Stomach (tissue), 9 donors: ENCODE data around the gene LIM2. TPM values are rescaled to one million over a fixed set of nuclear protein-coding genes. Genes with fewer than 3 reads are reported as not detected.

Experiments used
- DNase-seq, 2 donors: peaks; one replicate each; pipeline versions ENCODE4 v3.0.0 to v3.0.0-alpha.2; 2013 to 2019
- H3K27ac ChIP-seq, 5 donors: fragments of 200-600 bp in 4 of 5; sonication (generic) in 4 of 5; one replicate each; pipeline ENCODE4 v1.5.1; 2013 to 2019; ENCODE audit warnings: mild to moderate bottlenecking in 1 of 5, moderate library complexity in 1 of 5
- H3K27me3 ChIP-seq, 3 donors: fragments of 200-600 bp; sonication (generic); one replicate each; pipeline ENCODE4 v1.5.1; 2017 to 2019; ENCODE audit warnings: mixed run types in 1 of 3
- H3K36me3 ChIP-seq, 4 donors: fragments of 200-600 bp; sonication (generic); 1 replicate in 3 of 4; 2 replicates in 1 of 4; pipeline ENCODE4 v1.5.1; 2016 to 2019
- H3K4me1 ChIP-seq, 4 donors: fragments of 200-600 bp; sonication (generic); one replicate each; pipeline ENCODE4 v1.5.1; 2016 to 2019
- H3K4me3 ChIP-seq, 4 donors: fragments of 200-600 bp; sonication (generic) in 3 of 4; one replicate each; pipeline ENCODE4 v1.5.1; 2016 to 2019; ENCODE audit warnings: mild to moderate bottlenecking in 1 of 4
- H3K9me3 ChIP-seq, 4 donors: fragments of 200-600 bp; sonication (generic); one replicate each; pipeline ENCODE4 v1.5.1; 2016 to 2019
- CTCF ChIP-seq, 7 experiments: fragments of 450-650 bp in 4 of 7; fragments of 200-600 bp in 3 of 7; sonication (generic) in 3 of 7; IDR thresholded peaks; one replicate each; pipeline ENCODE4 v1.5.1; 2016 to 2019; ENCODE audit warnings: antibody characterized with exemption in 7 of 7, control low read depth in 2 of 7, mild to moderate bottlenecking in 1 of 7
- EP300 ChIP-seq: sonication (generic); formaldehyde crosslinking; IDR thresholded peaks from one replicate; pipeline ENCODE4 v1.6.1; 2017; ENCODE audit warnings: antibody characterized with exemption
- POLR2A ChIP-seq, 4 donors: fragments of 450-650 bp; IDR thresholded peaks; one replicate each; pipeline ENCODE4 v1.6.1; 2016; ENCODE audit warnings: antibody characterized with exemption in 4 of 4, control low read depth in 2 of 4, mild to moderate bottlenecking in 1 of 4, moderate library complexity in 1 of 4
- POLR2AphosphoS5 ChIP-seq, 3 donors: sonication (generic); formaldehyde crosslinking; IDR thresholded peaks; one replicate each; pipeline ENCODE4 v1.6.1; 2016; ENCODE audit warnings: antibody characterized with exemption in 3 of 3
- WGBS, 5 donors: extraction: QIAGEN DNeasy Blood & Tissue Kit in 3 of 5; methylation state at CpG; one replicate each; pipeline versions ENCODE4 v1.1.5 to v1.1.7; 2013 to 2018; 5-methylcytosine and 5-hydroxymethylcytosine counted together
- intact Hi-C: fragments of 100-400 bp; cut with DNase I; formaldehyde crosslinking; loops from one replicate; pipeline ENCODE4 v1.15.1; 2023; ENCODE audit warnings: low total_unique reads
- polyA plus RNA-seq, 3 donors: library from polyadenylated mRNA; stranded (reverse); fragments of 200-250 nt; gene quantifications; one replicate each; pipeline ENCODE4 v1.2.3, GENCODE V29; 2013
- total RNA-seq, 5 donors: library from RNA; depleted of rRNA; stranded (reverse); fragments of >200 nt; gene quantifications; one replicate each; pipeline versions ENCODE4 v1.1.0 to v1.2.3, GENCODE V29; 2014 to 2016
- donor health status: healthy with polysubstance abuse.
- donor health status: Bipolar disorder and iron deficiency.
- donor health status: healthy.

Gene LIM2
- total and polyA plus RNA-seq, 8 donors = not detected

GRCh38 chr19:51354103-51354741 is 33.6 kb downstream of the LIM2 start:
- Histone ChIP-seq H3K4me3 (no peak overlapping the region), H3K36me3 (peaks cover 24 to 43% (median 39%) of the 10 kb centered on the region in 4 donors), H3K27me3 (no peaks in the 10 kb centered on the region), H3K9me3 (no peaks in the 10 kb centered on the region), H3K4me1 (peaks cover 0 to 12% (median 3%) of the 10 kb centered on the region in 4 donors), H3K27ac (no peak overlapping the region)
- TF ChIP-seq CTCF (IDR thresholded peaks at IDR 0.05) (no peak), EP300 (no peak), POLR2AphosphoS5 (IDR thresholded peaks at IDR 0.05) (no peak), POLR2A (IDR thresholded peaks at IDR 0.05) (no peak)
- DNase-seq = no peak
- intact Hi-C loops = no loop called here
- WGBS, 5 donors = 54 to 68% (median 60%) methylated on average over 12 of the region's 12 CpGs

GRCh38 chr19:51352783-51353360 is 34.9 kb downstream of the LIM2 start:
- 91 to 99% (median 94%) methylated on average over 16 of the region's 16 CpGs for WGBS, 5 donors
- intact Hi-C loops = no loop called here
- DNase-seq = no peak
- no peaks in the 10 kb centered on the region for H3K9me3 ChIP-seq
- H3K27ac ChIP-seq = no peak overlapping the region
- no peaks in the 10 kb centered on the region for H3K27me3 ChIP-seq
- peaks cover 0 to 12% (median 3%) of the 10 kb centered on the region in 4 donors for H3K4me1 ChIP-seq
- peaks cover 24 to 51% (median 50%) of the 10 kb centered on the region in 4 donors for H3K36me3 ChIP-seq
- TF ChIP-seq POLR2AphosphoS5 (IDR thresholded peaks at IDR 0.05) (no peak), CTCF (IDR thresholded peaks at IDR 0.05) (no peak), POLR2A (IDR thresholded peaks at IDR 0.05) (no peak), EP300 (no peak)
- H3K4me3 ChIP-seq = no peak overlapping the region

GRCh38 chr19:51351266-51351990 is 36.3 kb downstream of the LIM2 start:
- no peaks in the 10 kb centered on the region for H3K9me3 ChIP-seq
- intact Hi-C loops = no loop called here
- no peak for DNase-seq
- WGBS, 5 donors = 91 to 97% (median 95%) methylated on average over 11 of the region's 11 CpGs
- H3K27ac ChIP-seq = no peak overlapping the region
- peaks cover 31 to 65% (median 64%) of the 10 kb centered on the region in 4 donors for H3K36me3 ChIP-seq
- H3K27me3 ChIP-seq = no peaks in the 10 kb centered on the region
- peaks cover 0 to 12% (median 3%) of the 10 kb centered on the region in 4 donors for H3K4me1 ChIP-seq
- TF ChIP-seq POLR2AphosphoS5 (IDR thresholded peaks at IDR 0.05) (no peak), POLR2A (IDR thresholded peaks at IDR 0.05) (no peak), EP300 (no peak), CTCF (IDR thresholded peaks at IDR 0.05) (no peak)
- no peak overlapping the region for H3K4me3 ChIP-seq

GRCh38 chr19:51347209-51347928 is 40.4 kb downstream of the LIM2 start:
- H3K27me3 ChIP-seq = no peaks in the 10 kb centered on the region
- DNase-seq = no peak
- no peak overlapping the region for H3K4me3 ChIP-seq
- no peaks in the 10 kb centered on the region for H3K9me3 ChIP-seq
- no peaks in the 10 kb centered on the region for H3K4me1 ChIP-seq
- H3K27ac ChIP-seq = no peak overlapping the region
- intact Hi-C loops = no loop called here
- 72 to 91% (median 85%) methylated on average over 10 of the region's 10 CpGs for WGBS, 5 donors
- TF ChIP-seq EP300 (no peak), POLR2A (IDR thresholded peaks at IDR 0.05) (no peak), CTCF (IDR thresholded peaks at IDR 0.05) (no peak), POLR2AphosphoS5 (IDR thresholded peaks at IDR 0.05) (no peak)
- H3K36me3 ChIP-seq = peaks cover 27 to 81% (median 75%) of the 10 kb centered on the region in 4 donors
